Astrocyte of the cerebellum (primary cell): Measurements from ENCODE around the gene IFNA16.
A peak's percentile ranks its signal among the peaks of the same experiment; 100 is the strongest.
"Not testable (repeated sequence)": the region's sequence is repeated elsewhere in the genome, so short reads cannot be mapped to it uniquely, and the experiment has no call there.

Experiments
- DNase-seq: peaks from one replicate; pipeline ENCODE4 v3.0.0-alpha.2; 2011; ENCODE audit warnings: low read depth
- H3K4me3 ChIP-seq: 2 replicates; pipeline ENCODE4 v1.5.1; 2011; ENCODE audit warnings: mild to moderate bottlenecking, low read depth, low read length, moderate library complexity
- in situ Hi-C: cut with HindIII; loops from 2 replicates; pipeline ENCODE4 v1.10.0; 2017; ENCODE audit warnings: low sequenced_read_pairs
- TF ChIP-seq, protein P1 (sequence below): IDR thresholded peaks from 2 replicates; pipeline ENCODE4 v1.5.1; 2012; ENCODE audit warnings: low read length, low read depth, moderate library complexity, mild to moderate bottlenecking; ENCODE audit errors: missing control alignments

IFNA16 gene

GRCh38 chr9:21217211-21217610 is at the start of gene IFNA16:
Gene IFNA16, minus strand, starts transcription at chr9:21217311. Its CDS starts 6 bp downstream, at chr9:21217305.
- H3K4me3 ChIP-seq, in situ Hi-C loops, DNase-seq: not testable (repeated sequence)

DNA sequence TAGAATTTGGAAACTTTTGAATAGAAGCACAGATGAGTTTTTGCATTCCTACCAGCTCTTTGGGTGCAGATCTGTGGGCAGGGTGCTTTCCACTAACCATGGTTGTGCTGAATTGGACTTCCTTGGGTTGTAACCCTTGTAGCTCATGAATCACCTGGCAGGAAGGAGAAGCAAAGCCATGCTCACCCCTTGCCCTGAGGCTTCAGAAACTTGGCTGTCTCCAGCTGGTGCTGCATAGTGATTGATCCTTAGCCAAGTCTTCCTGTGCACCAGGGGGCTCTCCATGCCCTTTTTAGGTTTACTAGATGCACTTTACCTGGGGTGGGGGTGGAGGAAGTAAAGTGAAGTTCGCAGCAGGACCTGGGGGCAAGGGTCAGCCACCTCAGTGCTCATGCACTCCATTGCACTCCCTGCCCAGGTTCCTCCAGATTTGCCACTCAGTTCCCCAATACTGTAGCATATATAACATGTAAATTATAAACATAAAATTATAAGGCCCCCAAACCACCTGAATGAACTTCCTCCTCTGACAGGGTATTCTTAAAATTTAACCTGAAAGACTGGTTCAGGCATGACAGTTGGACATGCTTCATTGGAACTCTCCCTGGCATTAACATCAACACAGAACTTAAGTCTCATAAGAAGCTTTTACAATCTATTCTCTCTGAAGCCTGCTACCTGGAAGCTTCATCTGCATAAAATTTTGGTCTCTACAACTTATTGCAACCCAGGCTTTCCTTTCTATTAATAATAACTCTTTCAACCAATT is 48.5 kb upstream of the IFNA16 start:
- in situ Hi-C loops: no loop called here
- DNase-seq: no peak
- H3K4me3 ChIP-seq: no peak overlapping the region
- TF ChIP-seq, protein P1, sequence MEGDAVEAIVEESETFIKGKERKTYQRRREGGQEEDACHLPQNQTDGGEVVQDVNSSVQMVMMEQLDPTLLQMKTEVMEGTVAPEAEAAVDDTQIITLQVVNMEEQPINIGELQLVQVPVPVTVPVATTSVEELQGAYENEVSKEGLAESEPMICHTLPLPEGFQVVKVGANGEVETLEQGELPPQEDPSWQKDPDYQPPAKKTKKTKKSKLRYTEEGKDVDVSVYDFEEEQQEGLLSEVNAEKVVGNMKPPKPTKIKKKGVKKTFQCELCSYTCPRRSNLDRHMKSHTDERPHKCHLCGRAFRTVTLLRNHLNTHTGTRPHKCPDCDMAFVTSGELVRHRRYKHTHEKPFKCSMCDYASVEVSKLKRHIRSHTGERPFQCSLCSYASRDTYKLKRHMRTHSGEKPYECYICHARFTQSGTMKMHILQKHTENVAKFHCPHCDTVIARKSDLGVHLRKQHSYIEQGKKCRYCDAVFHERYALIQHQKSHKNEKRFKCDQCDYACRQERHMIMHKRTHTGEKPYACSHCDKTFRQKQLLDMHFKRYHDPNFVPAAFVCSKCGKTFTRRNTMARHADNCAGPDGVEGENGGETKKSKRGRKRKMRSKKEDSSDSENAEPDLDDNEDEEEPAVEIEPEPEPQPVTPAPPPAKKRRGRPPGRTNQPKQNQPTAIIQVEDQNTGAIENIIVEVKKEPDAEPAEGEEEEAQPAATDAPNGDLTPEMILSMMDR: no peak

DNA sequence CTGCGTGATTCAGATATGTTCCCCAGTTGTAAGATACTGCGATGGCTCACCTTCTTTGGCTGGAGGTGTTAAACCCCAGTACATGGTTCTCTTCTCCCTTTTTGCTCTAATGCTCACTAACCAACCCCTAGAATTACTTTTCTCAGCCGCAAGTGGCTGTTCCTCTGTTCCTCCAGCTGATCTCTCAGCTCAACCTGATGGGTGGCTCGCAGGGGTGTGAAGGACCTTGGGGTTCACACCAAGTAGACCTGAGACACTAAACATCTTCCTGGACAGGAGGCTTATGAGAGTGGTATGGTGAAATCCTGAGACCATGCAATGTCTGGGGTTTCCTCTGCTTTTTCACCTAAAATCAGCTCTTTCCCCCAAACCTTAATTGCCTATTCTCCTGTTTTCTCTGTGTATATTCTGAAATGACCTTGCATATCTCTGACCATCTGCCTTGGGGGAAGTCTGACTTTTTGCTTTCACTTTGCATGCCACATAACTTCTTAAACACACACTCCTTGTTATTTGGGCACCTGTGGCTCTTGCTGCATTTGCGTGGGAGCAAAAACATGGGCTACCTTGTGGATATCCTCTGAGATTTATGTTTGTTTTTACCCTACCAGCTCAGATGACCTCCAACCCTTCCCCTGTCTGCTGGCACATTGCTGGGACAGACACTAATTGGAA is 38.6 kb upstream of the IFNA16 start:
- TF ChIP-seq, protein P1: no peak
- in situ Hi-C loops: no loop called here
- no peak for DNase-seq
- no peak overlapping the region for H3K4me3 ChIP-seq

DNA sequence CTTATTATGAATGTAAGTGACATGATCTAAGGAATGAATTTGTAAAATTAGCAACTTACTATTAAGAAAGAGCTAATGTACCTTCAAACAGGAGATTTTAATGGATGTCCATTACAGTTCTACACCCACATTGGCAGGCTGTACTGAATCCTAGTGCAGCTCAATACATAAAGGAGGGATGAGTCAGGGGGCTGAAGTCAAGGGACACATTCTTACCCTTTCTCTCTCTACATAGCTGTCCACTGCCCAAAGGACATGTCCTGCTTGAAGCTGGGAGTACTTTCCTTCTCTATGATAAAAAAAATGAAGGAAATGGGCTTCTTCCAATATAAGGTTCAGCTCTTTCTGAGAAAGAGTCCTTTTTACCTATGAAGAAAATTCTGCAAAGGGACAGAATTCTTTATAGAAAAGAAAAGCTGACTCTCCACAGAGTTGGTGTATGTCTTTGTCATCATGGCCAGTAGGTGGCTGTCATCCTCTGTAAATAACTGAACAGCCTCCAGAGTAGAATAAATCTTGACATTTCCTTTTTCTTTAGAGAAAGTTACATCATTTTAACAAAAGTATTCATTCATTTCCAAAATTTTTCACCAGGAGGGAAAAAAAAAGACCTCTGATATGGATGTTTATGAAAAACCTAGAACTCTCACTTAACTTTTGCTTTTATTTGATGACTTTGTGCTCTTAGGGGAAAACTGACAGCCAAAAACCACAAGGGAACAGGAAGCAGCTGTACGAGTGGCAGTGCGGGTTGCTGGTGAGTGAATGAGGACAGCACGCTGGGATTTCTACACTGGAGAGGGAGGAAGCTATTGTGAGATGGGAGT is 35.8 kb upstream of the IFNA16 start:
- TF ChIP-seq, protein P1: peak; percentile 49
- in situ Hi-C loops: no loop called here
- DNase-seq: no peak
- H3K4me3 ChIP-seq: no peak overlapping the region

DNA sequence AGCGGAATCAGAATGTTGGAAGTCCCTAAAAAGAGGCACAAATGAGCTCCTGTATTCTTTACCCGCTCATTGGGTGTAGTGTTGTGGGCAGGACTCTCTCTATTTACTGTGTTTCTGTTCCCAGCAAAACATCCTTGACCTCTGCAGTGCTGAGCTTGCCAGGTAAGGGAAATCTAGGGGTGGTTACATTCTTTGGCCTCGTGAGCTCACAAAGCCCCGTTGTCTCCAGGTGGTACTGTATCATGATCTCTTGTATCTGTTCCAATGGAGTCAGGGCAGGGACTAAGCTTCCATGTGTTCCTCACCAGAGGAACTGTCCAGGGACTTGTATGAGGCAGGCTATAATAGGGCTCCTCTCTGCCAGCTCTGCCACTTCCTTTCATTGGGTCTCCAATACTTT is 34.5 kb upstream of the IFNA16 start:
- H3K4me3 ChIP-seq: no peak overlapping the region
- TF ChIP-seq, protein P1: no peak
- in situ Hi-C loops: no loop called here
- no peak for DNase-seq

DNA sequence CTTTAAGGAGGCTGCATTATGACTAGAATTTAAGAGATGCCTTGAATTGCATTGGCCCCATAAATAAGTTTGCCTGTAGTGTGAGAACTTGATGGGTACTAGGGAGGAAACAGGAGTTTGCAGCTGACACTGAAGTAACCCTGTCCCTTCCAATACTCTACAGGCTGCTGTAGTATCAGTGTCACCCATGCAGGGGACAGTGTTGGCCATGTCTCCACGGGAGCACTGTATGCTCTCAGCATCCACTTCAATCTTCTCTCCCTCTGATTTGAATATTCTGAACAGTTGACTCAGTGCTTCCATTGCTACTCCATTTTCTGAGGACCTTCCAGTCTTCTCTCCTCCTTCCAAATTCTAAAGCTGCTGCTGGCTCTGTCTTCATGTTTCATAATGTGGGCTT is 34.1 kb upstream of the IFNA16 start:
- in situ Hi-C loops: no loop called here
- H3K4me3 ChIP-seq: no peak overlapping the region
- TF ChIP-seq, protein P1: no peak

More for the DNA sequence above, 34.1 kb upstream of the IFNA16 start:
- DNase-seq: no peak
